Amniotic epithelial cell (primary cell): ENCODE measurements around the gene HCN2.

Experiments
- DNase-seq: peaks from one replicate; pipeline ENCODE4 v3.0.0-alpha.2; 2010; ENCODE audit warnings: low read depth

The HCN2 gene

GRCh38 chr19:656751-657559 is 67.3 kb downstream of the HCN2 start:
- no peak for DNase-seq

GRCh38 chr19:657611-658010 is 67.9 kb downstream of the HCN2 start:
- DNase-seq: no peak

GRCh38 chr19:658059-658839 is 68.6 kb downstream of the HCN2 start:
- no peak for DNase-seq

- no peak for DNase-seq
Observed at GRCh38 chr19:658916-659839, 69.5 kb downstream of the HCN2 start.

GRCh38 chr19:660793-661426 is 71.2 kb downstream of the HCN2 start:
- DNase-seq: no peak

GRCh38 chr19:661427-662196 is 71.9 kb downstream of the HCN2 start:
- DNase-seq: no peak

GRCh38 chr19:662207-662961 is 72.7 kb downstream of the HCN2 start:
- peak; percentile 34 for DNase-seq

GRCh38 chr19:662962-663681 is 73.4 kb downstream of the HCN2 start, which contains the start of gene RNF126:
TSS of gene RNF126 (minus strand) at chr19:663214. CDS start at chr19:663121, 93 bp downstream.
- DNase-seq: peak; percentile 83

- no peak for DNase-seq
Observed at GRCh38 chr19:663682-664117, 74.0 kb downstream of the HCN2 start.

GRCh38 chr19:664913-665443 is 75.3 kb downstream of the HCN2 start:
- peak; percentile 65 for DNase-seq
